ENCODE measurements around the gene ABHD8.

ABHD8 gene

GRCh38 chr19:17333611-17334413, 30.6 kb upstream of the ABHD8 start:
- DNase-seq: peak in 2 of 14 donors; percentile 22 to 36

GRCh38 chr19:17332677-17333581, 29.7 kb upstream of the ABHD8 start:
- DNase-seq: peak in 1 of 14 donors; percentile 48

GRCh38 chr19:17332360-17332676, 29.1 kb upstream of the ABHD8 start:
- DNase-seq: no peak

- no peak for DNase-seq
These were observed 27.9 kb upstream of the ABHD8 start for GRCh38 chr19:17331045-17331558.

GRCh38 chr19:17330262-17331044, 27.2 kb upstream of the ABHD8 start:
- DNase-seq: no peak

- DNase-seq: peak in 1 of 14 donors; percentile 19
These were observed 26.4 kb upstream of the ABHD8 start for GRCh38 chr19:17329366-17330261.

- no peak for DNase-seq
These were observed 25.5 kb upstream of the ABHD8 start for GRCh38 chr19:17328517-17329365.

- peak in 2 of 14 donors; percentile 15 to 31 for DNase-seq
These were observed 24.7 kb upstream of the ABHD8 start for GRCh38 chr19:17327654-17328516.

- DNase-seq: no peak
These were observed 23.9 kb upstream of the ABHD8 start for GRCh38 chr19:17327068-17327653.

- no peak for DNase-seq
These were observed 23.4 kb upstream of the ABHD8 start for GRCh38 chr19:17326595-17326966.

- DNase-seq: peak in 11 of 14 donors; percentile 18 to 73 (median 53)
These were observed 22.8 kb upstream of the ABHD8 start for GRCh38 chr19:17325881-17326594.

- peak in 1 of 14 donors; percentile 22 for DNase-seq
These were observed 21.9 kb upstream of the ABHD8 start for GRCh38 chr19:17325133-17325532.

GRCh38 chr19:17324357-17325114, 21.3 kb upstream of the ABHD8 start:
- no peak for DNase-seq

GRCh38 chr19:17323964-17324332, 20.7 kb upstream of the ABHD8 start:
- DNase-seq: no peak

GRCh38 chr19:17323300-17323963, 20.2 kb upstream of the ABHD8 start:
- no peak for DNase-seq

- peak in 7 of 14 donors; percentile 8 to 51 (median 27) for DNase-seq
These were observed 19.6 kb upstream of the ABHD8 start for GRCh38 chr19:17322854-17323253.

All from C1 segment of cervical spinal cord (tissue), 14 donors.